ENCODE data around the gene ARID3B.

DNA sequence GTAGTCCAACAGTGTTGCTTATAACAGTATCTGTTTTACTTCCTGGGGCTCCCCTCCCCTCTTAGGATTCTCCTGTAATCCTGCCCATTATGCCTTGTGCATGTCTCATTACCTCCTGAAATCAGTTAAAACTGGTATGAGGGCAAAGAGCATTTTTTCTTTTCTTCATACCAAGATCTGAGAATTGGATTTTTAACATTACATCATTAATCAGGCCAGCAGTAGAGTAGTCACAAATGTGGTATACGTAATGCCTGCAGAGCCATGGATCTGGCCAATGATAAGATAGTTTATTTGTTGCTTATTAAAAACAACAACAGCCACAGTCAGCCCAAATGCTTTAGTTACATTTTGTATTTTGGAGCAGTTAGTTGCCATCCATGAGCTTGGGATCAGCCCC, 23.2 kb downstream of the ARID3B start:
- TF ChIP-seq, protein P1, sequence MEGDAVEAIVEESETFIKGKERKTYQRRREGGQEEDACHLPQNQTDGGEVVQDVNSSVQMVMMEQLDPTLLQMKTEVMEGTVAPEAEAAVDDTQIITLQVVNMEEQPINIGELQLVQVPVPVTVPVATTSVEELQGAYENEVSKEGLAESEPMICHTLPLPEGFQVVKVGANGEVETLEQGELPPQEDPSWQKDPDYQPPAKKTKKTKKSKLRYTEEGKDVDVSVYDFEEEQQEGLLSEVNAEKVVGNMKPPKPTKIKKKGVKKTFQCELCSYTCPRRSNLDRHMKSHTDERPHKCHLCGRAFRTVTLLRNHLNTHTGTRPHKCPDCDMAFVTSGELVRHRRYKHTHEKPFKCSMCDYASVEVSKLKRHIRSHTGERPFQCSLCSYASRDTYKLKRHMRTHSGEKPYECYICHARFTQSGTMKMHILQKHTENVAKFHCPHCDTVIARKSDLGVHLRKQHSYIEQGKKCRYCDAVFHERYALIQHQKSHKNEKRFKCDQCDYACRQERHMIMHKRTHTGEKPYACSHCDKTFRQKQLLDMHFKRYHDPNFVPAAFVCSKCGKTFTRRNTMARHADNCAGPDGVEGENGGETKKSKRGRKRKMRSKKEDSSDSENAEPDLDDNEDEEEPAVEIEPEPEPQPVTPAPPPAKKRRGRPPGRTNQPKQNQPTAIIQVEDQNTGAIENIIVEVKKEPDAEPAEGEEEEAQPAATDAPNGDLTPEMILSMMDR (IDR thresholded peaks at IDR 0.05), result no peak
- TF ChIP-seq EP300 (IDR thresholded peaks at IDR 0.05) (no peak), POLR2A (IDR thresholded peaks at IDR 0.05) (no peak)
